HepG2 (cell line): Measurements from ENCODE around the gene ITGAE. TPM values are rescaled to one million over a fixed set of nuclear protein-coding genes. Genes with fewer than 3 reads are reported as not detected.
A peak's percentile ranks its signal among the peaks of the same experiment; 100 is the strongest.

Source experiments
- AKAP8 ChIP-seq: sonication (generic); formaldehyde crosslinking; IDR thresholded peaks from 2 replicates; pipeline ENCODE4 v1.5.1; 2020; ENCODE audit warnings: mild to moderate bottlenecking, missing genetic modification reagents
- GPN1 ChIP-seq: sonication (generic); formaldehyde crosslinking; IDR thresholded peaks from 2 replicates; pipeline ENCODE4 v1.5.1; 2020; ENCODE audit warnings: missing genetic modification reagents, borderline replicate concordance
- HHEX ChIP-seq: IDR thresholded peaks from 2 replicates; pipeline ENCODE4 v1.6.1; 2016; ENCODE audit warnings: control low read depth
- KLF12 ChIP-seq: sonication (generic); formaldehyde crosslinking; IDR thresholded peaks from 2 replicates; pipeline ENCODE4 v1.4.0; 2020; ENCODE audit warnings: missing genetic modification reagents, borderline replicate concordance
- MATR3 ChIP-seq: sonication (generic); formaldehyde crosslinking; IDR thresholded peaks from 2 replicates; pipeline ENCODE4 v1.4.0; 2020; ENCODE audit warnings: missing genetic modification reagents
- MIER3 ChIP-seq: IDR thresholded peaks from 2 replicates; pipeline ENCODE4 v1.6.1; 2016; ENCODE audit warnings: missing compliant biosample characterization, borderline replicate concordance
- NR2F6 ChIP-seq, 2 experiments: IDR thresholded peaks; 2 replicates each; pipeline ENCODE4 v1.6.1; 2016; ENCODE audit warnings: antibody characterized with exemption in 1 of 2, mild to moderate bottlenecking in 1 of 2
- PREB ChIP-seq: sonication (generic); formaldehyde crosslinking; IDR thresholded peaks from 2 replicates; pipeline ENCODE4 v1.4.0; 2020; ENCODE audit warnings: missing genetic modification reagents
- PRMT3 ChIP-seq: sonication (generic); formaldehyde crosslinking; IDR thresholded peaks from 2 replicates; pipeline ENCODE4 v1.8.1; 2022; ENCODE audit warnings: low read depth, mild to moderate bottlenecking, moderate library complexity, missing genetic modification reagents, borderline replicate concordance
- PRPF4 ChIP-seq: fragments of 200-400 bp; formaldehyde crosslinking; IDR thresholded peaks from 2 replicates; pipeline ENCODE4 v1.6.1; 2016; ENCODE audit warnings: low read length, low read depth; ENCODE audit not compliant: poor library complexity, severe bottlenecking
- REL ChIP-seq: sonication (generic); formaldehyde crosslinking; conservative IDR thresholded peaks from 2 replicates; pipeline ENCODE4 v1.8.0; 2022; ENCODE audit warnings: mild to moderate bottlenecking, missing genetic modification reagents, moderate library complexity
- RXRA ChIP-seq: sonication (generic); formaldehyde crosslinking; IDR thresholded peaks from 2 replicates; pipeline ENCODE4 v1.5.1; 2020; ENCODE audit warnings: missing genetic modification reagents
- SMAD1 ChIP-seq: sonication (generic); formaldehyde crosslinking; IDR thresholded peaks from 2 replicates; pipeline ENCODE4 v1.4.0; 2020; ENCODE audit warnings: missing genetic modification reagents, low read depth, mild to moderate bottlenecking, borderline replicate concordance
- SOX5 ChIP-seq: IDR thresholded peaks from 2 replicates; pipeline ENCODE4 v1.6.1; 2016; ENCODE audit warnings: borderline replicate concordance
- ZFP1 ChIP-seq: IDR thresholded peaks from 2 replicates; pipeline ENCODE4 v1.6.1; 2016
- ZNF496 ChIP-seq: sonication (generic); formaldehyde crosslinking; IDR thresholded peaks from 2 replicates; pipeline ENCODE4 v1.8.1; 2023; ENCODE audit warnings: mild to moderate bottlenecking, moderate library complexity, missing genetic modification reagents; ENCODE audit not compliant: insufficient replicate concordance
- ZNF557 ChIP-seq: sonication (generic); formaldehyde crosslinking; IDR thresholded peaks from 2 replicates; pipeline ENCODE4 v1.4.0; 2020; ENCODE audit warnings: missing genetic modification reagents
- ZNF761 ChIP-seq: sonication (generic); formaldehyde crosslinking; conservative IDR thresholded peaks from 2 replicates; pipeline ENCODE4 v1.4.0; 2020; ENCODE audit warnings: mild to moderate bottlenecking, missing genetic modification reagents
- ZNF816 ChIP-seq: sonication (generic); formaldehyde crosslinking; IDR thresholded peaks from 2 replicates; pipeline ENCODE4 v1.8.0; 2022; ENCODE audit warnings: missing genetic modification reagents, mild to moderate bottlenecking, borderline replicate concordance
- ZNF839 ChIP-seq: sonication (generic); formaldehyde crosslinking; IDR thresholded peaks from 2 replicates; pipeline ENCODE4 v1.4.0; 2020; ENCODE audit warnings: missing genetic modification reagents, mild to moderate bottlenecking, borderline replicate concordance
- ZNF878 ChIP-seq: sonication (generic); formaldehyde crosslinking; IDR thresholded peaks from 2 replicates; pipeline ENCODE4 v1.8.1; 2023; ENCODE audit warnings: mild to moderate bottlenecking, missing genetic modification reagents, moderate library complexity
- ZSCAN25 ChIP-seq: sonication (generic); formaldehyde crosslinking; IDR thresholded peaks from 2 replicates; pipeline ENCODE4 v1.8.0; 2022; ENCODE audit warnings: mild to moderate bottlenecking, missing genetic modification reagents
- polyA plus RNA-seq, 8 experiments: library from polyadenylated mRNA; depleted of rRNA in 3 of 8; stranded (reverse) in 7 of 8; unstranded in 1 of 8; fragments of >200 nt; fragmentation: Illumina TruSeq in 4 of 8; extraction: Trizol in 4 of 8; gene quantifications; 2 replicates each; pipeline versions ENCODE4 v1.2.1 to v1.2.3, GENCODE V29; 2011 to 2016; ENCODE audit warnings: low read depth in 4 of 8, missing spikeins in 1 of 8, mixed read lengths in 1 of 8; ENCODE audit not compliant: insufficient read depth in 1 of 8
- total RNA-seq, 5 experiments: library from RNA; depleted of rRNA; stranded (reverse); fragments of >200 nt; fragmentation: Illumina TruSeq; extraction: Trizol; gene quantifications; 2 replicates each; pipeline ENCODE4 v1.2.3, GENCODE V29; 2016; ENCODE audit warnings: low read depth in 1 of 5
- TF ChIP-seq, protein P1 (sequence below): IDR thresholded peaks from 2 replicates; pipeline ENCODE4 v1.6.1; 2018; ENCODE audit warnings: missing genetic modification reagents
- TF ChIP-seq, protein P2 (sequence below), 2 experiments: IDR thresholded peaks; 2 replicates each; pipeline ENCODE4 v1.6.1; 2011 to 2012; ENCODE audit warnings: low read length in 2 of 2, borderline replicate concordance in 1 of 2, low read depth in 1 of 2, mild to moderate bottlenecking in 1 of 2, moderate library complexity in 1 of 2

ITGAE gene
- total and polyA plus RNA-seq, 2 of the 13 experiments (the other 11 are each of a cell fraction or from before 2014, with no cell fraction given) = 42.3 to 49.0 TPM

- TF ChIP-seq ZNF816 (CRISPR knock-in tag) (no peak; the same call in 1 of the 2 replicates), RXRA (peak; percentile 13; the same call in 1 of the 2 replicates), KLF12 (CRISPR knock-in tag) (peak; percentile 65; the same call in 1 of the 2 replicates), REL (CRISPR knock-in tag) (no peak; the same call in 1 of the 2 replicates), ZNF839 (CRISPR knock-in tag) (no peak), ZNF761 (CRISPR knock-in tag) (peak; percentile 71; the same call in 1 of the 2 replicates), PRPF4 (no peak), SOX5 (CRISPR knock-in tag) (no peak; the same call in 1 of the 2 replicates), SMAD1 (no peak), ZNF557 (peak; percentile 45; the same call in 1 of the 2 replicates), ZNF878 (no peak), MATR3 (CRISPR knock-in tag) (no peak), ZFP1 (CRISPR knock-in tag) (no peak), MIER3 (CRISPR knock-in tag) (no peak), NR2F6 (IDR thresholded peaks at IDR 0.05) (no peak), NR2F6 (CRISPR knock-in tag; IDR thresholded peaks at IDR 0.05) (0 out of 2 replicates have a peak, but pooled peaks have one; percentile 26), PREB (peak; percentile 81; the same call in 1 of the 2 replicates), ZSCAN25 (CRISPR knock-in tag) (0 out of 2 replicates have a peak, but pooled peaks have one; percentile 23), GPN1 (CRISPR knock-in tag) (peak; percentile 5; the same call in 1 of the 2 replicates), HHEX (CRISPR knock-in tag) (no peak), ZNF496 (CRISPR knock-in tag) (no peak), PRMT3 (CRISPR knock-in tag) (no peak), AKAP8 (CRISPR knock-in tag) (peak; percentile 70; the same call in 1 of the 2 replicates)
- TF ChIP-seq, protein P1, sequence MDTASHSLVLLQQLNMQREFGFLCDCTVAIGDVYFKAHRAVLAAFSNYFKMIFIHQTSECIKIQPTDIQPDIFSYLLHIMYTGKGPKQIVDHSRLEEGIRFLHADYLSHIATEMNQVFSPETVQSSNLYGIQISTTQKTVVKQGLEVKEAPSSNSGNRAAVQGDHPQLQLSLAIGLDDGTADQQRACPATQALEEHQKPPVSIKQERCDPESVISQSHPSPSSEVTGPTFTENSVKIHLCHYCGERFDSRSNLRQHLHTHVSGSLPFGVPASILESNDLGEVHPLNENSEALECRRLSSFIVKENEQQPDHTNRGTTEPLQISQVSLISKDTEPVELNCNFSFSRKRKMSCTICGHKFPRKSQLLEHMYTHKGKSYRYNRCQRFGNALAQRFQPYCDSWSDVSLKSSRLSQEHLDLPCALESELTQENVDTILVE (CRISPR knock-in tag) = peak; percentile 47; the same call in 1 of the 2 replicates
- TF ChIP-seq, protein P2, sequence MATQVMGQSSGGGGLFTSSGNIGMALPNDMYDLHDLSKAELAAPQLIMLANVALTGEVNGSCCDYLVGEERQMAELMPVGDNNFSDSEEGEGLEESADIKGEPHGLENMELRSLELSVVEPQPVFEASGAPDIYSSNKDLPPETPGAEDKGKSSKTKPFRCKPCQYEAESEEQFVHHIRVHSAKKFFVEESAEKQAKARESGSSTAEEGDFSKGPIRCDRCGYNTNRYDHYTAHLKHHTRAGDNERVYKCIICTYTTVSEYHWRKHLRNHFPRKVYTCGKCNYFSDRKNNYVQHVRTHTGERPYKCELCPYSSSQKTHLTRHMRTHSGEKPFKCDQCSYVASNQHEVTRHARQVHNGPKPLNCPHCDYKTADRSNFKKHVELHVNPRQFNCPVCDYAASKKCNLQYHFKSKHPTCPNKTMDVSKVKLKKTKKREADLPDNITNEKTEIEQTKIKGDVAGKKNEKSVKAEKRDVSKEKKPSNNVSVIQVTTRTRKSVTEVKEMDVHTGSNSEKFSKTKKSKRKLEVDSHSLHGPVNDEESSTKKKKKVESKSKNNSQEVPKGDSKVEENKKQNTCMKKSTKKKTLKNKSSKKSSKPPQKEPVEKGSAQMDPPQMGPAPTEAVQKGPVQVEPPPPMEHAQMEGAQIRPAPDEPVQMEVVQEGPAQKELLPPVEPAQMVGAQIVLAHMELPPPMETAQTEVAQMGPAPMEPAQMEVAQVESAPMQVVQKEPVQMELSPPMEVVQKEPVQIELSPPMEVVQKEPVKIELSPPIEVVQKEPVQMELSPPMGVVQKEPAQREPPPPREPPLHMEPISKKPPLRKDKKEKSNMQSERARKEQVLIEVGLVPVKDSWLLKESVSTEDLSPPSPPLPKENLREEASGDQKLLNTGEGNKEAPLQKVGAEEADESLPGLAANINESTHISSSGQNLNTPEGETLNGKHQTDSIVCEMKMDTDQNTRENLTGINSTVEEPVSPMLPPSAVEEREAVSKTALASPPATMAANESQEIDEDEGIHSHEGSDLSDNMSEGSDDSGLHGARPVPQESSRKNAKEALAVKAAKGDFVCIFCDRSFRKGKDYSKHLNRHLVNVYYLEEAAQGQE (IDR thresholded peaks at IDR 0.05; ENCODE audit: borderline replicate concordance in 1 of 2, low read depth in 1 of 2, low read length in 2 of 2) = peak in 1 of 2 experiments; percentile 54; a peak in 1 of 4 replicates
Observed at GRCh38 chr17:3668279-3669084, 132.5 kb downstream of the ITGAE start, which contains the start of the genes EMC6 and TAX1BP3 (continued).
